ENCODE results near the gene OR6C68.

DNA sequence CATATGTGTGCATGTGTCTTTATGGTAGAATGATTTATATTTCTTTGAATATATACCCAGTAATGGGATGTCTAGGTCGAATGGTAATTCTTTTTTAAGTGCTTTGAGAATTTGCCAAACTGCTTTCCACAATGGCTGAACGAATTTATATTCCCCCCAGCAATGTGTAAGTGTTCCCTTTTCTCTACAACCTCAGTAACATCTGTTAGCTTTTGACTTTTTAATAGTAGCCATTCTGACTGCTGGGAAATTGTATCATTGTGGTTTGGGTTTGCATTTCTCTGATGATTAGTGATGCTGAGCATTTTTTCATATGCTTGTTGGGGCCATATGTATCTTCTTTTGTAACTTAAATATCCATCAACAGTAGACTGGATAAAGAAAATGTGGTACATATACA lies 9.4 kb downstream of the OR6C68 start:
- no peak for TF ChIP-seq POLR2A (IDR thresholded peaks at IDR 0.05)
- TF ChIP-seq, protein P1, sequence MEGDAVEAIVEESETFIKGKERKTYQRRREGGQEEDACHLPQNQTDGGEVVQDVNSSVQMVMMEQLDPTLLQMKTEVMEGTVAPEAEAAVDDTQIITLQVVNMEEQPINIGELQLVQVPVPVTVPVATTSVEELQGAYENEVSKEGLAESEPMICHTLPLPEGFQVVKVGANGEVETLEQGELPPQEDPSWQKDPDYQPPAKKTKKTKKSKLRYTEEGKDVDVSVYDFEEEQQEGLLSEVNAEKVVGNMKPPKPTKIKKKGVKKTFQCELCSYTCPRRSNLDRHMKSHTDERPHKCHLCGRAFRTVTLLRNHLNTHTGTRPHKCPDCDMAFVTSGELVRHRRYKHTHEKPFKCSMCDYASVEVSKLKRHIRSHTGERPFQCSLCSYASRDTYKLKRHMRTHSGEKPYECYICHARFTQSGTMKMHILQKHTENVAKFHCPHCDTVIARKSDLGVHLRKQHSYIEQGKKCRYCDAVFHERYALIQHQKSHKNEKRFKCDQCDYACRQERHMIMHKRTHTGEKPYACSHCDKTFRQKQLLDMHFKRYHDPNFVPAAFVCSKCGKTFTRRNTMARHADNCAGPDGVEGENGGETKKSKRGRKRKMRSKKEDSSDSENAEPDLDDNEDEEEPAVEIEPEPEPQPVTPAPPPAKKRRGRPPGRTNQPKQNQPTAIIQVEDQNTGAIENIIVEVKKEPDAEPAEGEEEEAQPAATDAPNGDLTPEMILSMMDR (IDR thresholded peaks at IDR 0.05): no peak
